ENCODE results near the gene MARK2.
A peak's percentile ranks its signal among the peaks of the same experiment; 100 is the strongest.

MARK2 gene

DNA sequence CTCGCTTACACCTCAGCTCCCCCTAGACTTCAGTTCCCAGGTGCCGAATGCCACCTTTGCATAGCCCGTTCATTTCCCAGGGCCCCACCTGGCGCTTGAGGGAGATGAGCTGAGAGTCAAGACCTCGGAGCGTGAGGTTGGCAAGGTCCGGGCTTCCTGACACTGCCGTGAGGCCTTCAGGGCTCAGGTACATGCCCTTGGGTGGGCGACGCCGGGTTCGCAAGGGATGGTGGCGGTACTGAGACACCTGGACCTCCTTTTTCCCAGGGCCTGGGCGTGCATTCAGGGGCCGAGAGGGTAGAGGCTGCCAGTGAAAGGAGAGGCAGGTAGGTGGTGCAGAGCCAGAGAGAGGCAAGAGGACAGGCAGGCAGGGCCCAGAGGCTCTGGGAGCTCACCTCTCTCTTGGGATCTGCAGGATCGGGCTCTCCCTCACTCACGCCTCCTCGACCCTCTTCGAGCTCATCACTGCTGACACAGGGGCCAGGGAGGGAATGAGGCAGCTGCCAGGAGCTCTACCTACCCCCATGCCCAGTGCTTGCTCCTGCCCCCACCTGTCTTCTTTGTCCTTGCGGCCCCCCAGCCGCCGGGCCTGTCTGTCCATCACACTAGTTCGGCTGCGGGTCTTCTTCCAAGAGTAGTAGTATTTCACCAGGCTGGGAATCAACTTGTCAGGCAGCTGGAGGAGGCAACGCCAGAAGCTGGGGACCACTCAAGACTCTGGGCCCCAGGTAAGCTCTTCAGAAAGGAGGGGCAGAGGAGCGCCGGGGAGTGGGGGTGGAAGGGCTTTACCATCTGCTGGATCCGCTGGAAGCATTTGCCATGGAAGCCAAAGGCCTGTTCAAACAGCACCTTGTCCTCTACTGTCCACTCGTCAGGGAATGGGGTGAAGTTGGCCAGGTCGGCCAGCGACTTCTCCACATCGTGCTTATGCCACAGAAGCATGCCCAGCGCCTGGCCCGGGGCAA is 75.2 kb downstream of the MARK2 start:
- no peaks in the 10 kb centered on the region for H3K9me3 ChIP-seq (ENCODE audit: control insufficient read depth, low read length)
- H3K4me1 ChIP-seq, result peaks cover 4% of the 10 kb centered on the region
- no peak overlapping the region for H3K27ac ChIP-seq
- no peak overlapping the region for H2AFZ ChIP-seq
- TF ChIP-seq, protein P1, sequence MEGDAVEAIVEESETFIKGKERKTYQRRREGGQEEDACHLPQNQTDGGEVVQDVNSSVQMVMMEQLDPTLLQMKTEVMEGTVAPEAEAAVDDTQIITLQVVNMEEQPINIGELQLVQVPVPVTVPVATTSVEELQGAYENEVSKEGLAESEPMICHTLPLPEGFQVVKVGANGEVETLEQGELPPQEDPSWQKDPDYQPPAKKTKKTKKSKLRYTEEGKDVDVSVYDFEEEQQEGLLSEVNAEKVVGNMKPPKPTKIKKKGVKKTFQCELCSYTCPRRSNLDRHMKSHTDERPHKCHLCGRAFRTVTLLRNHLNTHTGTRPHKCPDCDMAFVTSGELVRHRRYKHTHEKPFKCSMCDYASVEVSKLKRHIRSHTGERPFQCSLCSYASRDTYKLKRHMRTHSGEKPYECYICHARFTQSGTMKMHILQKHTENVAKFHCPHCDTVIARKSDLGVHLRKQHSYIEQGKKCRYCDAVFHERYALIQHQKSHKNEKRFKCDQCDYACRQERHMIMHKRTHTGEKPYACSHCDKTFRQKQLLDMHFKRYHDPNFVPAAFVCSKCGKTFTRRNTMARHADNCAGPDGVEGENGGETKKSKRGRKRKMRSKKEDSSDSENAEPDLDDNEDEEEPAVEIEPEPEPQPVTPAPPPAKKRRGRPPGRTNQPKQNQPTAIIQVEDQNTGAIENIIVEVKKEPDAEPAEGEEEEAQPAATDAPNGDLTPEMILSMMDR (IDR thresholded peaks at IDR 0.05), result no peak
- no peak overlapping the region for H3K4me3 ChIP-seq (ENCODE audit: low read depth, low read length)
- H3K9ac ChIP-seq, result no peak overlapping the region
- H3K4me2 ChIP-seq (ENCODE audit: low read length), result no peak overlapping the region
- H3K79me2 ChIP-seq, result no peaks in the 10 kb centered on the region
- no peaks in the 10 kb centered on the region for H3K27me3 ChIP-seq (ENCODE audit: control insufficient read depth, insufficient read depth, low read length)
- H3K36me3 ChIP-seq (ENCODE audit: control insufficient read depth, insufficient read depth, low read length), result no peaks in the 10 kb centered on the region

DNA sequence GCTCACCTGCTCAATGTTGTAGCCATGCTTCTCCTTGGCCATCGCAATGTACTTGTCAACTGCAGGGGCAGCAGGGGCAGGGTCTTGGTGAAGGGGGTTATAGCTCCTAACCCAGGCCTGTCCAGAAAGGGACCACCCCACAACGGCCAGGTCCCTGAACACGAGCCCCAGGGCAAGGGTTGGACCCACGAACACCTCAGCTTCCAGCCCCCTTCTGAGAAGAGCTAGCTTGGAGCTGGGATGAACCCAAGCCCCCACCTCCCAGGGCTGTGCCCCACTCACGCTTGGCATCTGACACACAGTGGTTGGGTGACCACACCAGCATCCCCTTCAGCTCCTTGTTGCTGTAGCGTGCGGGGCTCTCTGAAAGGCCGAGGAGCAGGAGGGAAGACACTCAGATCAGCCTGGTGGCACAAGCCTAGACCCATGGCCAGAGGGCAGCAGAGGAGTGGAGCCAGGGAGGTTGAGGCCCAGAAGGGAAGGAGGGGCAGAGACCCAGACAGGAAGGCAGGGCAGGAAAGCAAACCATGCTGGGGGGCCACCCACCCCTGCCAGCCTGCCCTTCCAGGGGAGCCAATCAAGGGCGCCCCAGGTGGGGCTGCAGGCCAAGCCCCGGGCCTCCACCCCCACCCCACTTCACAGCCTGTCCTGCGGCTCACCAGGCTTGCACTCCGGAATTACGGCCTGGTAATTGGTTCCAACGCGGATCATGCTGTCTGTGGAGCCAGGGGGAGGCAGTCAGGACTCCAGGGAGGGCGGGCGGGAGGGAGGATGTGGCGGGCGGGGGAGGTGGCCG is 76.2 kb downstream of the MARK2 start:
- Histone ChIP-seq H3K27ac (no peak overlapping the region), H3K4me3 (ENCODE audit: low read depth, low read length) (no peak overlapping the region), H3K4me2 (ENCODE audit: low read length) (no peak overlapping the region), H3K4me1 (peaks cover 7% of the 10 kb centered on the region), H3K9ac (no peak overlapping the region), H2AFZ (no peak overlapping the region), H3K36me3 (ENCODE audit: control insufficient read depth, insufficient read depth, low read length) (no peaks in the 10 kb centered on the region), H3K9me3 (ENCODE audit: control insufficient read depth, low read length) (no peaks in the 10 kb centered on the region), H3K79me2 (no peaks in the 10 kb centered on the region), H3K27me3 (ENCODE audit: control insufficient read depth, insufficient read depth, low read length) (no peaks in the 10 kb centered on the region)
- TF ChIP-seq, protein P1 (IDR thresholded peaks at IDR 0.05), result no peak

DNA sequence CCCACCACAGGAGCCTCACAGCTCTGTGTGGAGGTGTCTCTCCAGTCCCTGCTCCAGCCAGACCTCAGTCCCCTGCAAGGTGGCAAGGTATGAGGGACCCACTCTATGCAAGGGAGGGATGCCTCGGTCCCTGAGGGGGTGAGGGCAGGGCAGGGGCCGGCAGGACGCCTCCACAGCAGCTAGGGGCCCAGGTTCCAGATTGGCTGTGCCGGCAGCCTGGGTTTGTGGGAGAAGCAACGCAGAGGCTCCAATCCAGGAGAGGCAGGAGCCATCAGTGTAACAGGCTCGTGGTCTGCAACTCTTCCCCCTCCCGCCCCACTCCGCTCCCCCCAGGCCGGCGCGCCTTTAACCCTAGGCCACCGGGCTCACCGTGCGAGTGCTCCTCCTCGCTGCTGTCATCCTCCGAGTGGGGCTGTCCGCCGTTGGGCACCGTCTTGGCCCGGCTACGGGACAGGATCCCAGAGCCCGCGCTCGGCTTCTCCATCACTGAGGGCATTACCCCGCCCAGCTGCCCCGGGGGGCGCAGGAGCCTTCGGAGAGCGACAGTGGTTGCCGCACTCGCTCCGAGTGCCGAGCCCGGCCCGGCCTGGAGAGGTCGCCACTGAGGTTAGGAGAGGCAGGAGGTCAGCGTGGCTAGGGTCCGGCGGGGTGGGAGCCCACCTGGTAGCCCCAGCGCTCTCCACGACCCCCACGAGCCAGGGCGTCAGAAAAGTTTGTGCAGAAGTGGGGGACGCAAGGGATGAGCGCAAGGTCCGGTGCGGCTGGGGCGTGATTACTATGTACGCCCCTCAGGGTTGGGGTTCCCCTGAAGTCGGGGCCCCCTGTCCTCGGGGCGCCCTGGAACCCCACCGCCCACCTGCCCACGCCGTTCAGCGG is 77.3 kb downstream of the MARK2 start:
- TF ChIP-seq, protein P1 (IDR thresholded peaks at IDR 0.05), result peak; percentile 24
- Histone ChIP-seq H3K36me3 (ENCODE audit: control insufficient read depth, insufficient read depth, low read length) (no peaks in the 10 kb centered on the region), H3K27me3 (ENCODE audit: control insufficient read depth, insufficient read depth, low read length) (no peaks in the 10 kb centered on the region), H3K4me2 (ENCODE audit: low read length) (peak overlapping the region; percentile 61), H3K27ac (no peak overlapping the region), H3K9ac (no peak overlapping the region), H3K79me2 (no peaks in the 10 kb centered on the region), H3K4me3 (ENCODE audit: low read depth, low read length) (peak overlapping the region; percentile 34), H2AFZ (peak overlapping the region; percentile 50), H3K4me1 (peaks cover 9% of the 10 kb centered on the region), H3K9me3 (ENCODE audit: control insufficient read depth, low read length) (no peaks in the 10 kb centered on the region)

- Histone ChIP-seq H3K4me1 (peaks cover 9% of the 10 kb centered on the region), H2AFZ (peak within 1 kb of the TSS; percentile 64), H3K4me2 (ENCODE audit: low read length) (peak within 1 kb of the TSS; percentile 76), H3K36me3 (ENCODE audit: control insufficient read depth, insufficient read depth, low read length) (no peaks in the 10 kb centered on the region), H3K9me3 (ENCODE audit: control insufficient read depth, low read length) (no peaks in the 10 kb centered on the region), H3K27me3 (ENCODE audit: control insufficient read depth, insufficient read depth, low read length) (no peaks in the 10 kb centered on the region), H3K4me3 (ENCODE audit: low read depth, low read length) (peak within 1 kb of the TSS; percentile 34), H3K79me2 (no peaks in the 10 kb centered on the region), H3K27ac (peak within 1 kb of the TSS; percentile 99), H3K9ac (no peak within 1 kb of the TSS)
- TF ChIP-seq, protein P1 (IDR thresholded peaks at IDR 0.05), result no peak
These were observed 78.2 kb downstream of the MARK2 start, which contains the start of gene RCOR2 for GRCh38 chr11:63916837-63917691. Gene RCOR2, minus strand, starts transcription at chr11:63917164. Its CDS starts 708 bp downstream, at chr11:63916456.

All from parathyroid adenoma (tissue), 2 donors.